SW 1271 (cell line): ENCODE data around the gene UNC5B.
A peak's percentile ranks its signal among the peaks of the same experiment; 100 is the strongest.

Experiments used
- DNase-seq, 2 experiments: peaks; one replicate each; lab custom pipeline; 2025; lab: John Stamatoyannopoulos, UW

Gene UNC5B

GRCh38 chr10:71212318-71213126 is at the start of gene UNC5B:
UNC5B (plus strand) TSS chr10:71212570; CDS start chr10:71212986, 416 bp downstream.
- peak; percentile 7 to 60 for DNase-seq

DNA sequence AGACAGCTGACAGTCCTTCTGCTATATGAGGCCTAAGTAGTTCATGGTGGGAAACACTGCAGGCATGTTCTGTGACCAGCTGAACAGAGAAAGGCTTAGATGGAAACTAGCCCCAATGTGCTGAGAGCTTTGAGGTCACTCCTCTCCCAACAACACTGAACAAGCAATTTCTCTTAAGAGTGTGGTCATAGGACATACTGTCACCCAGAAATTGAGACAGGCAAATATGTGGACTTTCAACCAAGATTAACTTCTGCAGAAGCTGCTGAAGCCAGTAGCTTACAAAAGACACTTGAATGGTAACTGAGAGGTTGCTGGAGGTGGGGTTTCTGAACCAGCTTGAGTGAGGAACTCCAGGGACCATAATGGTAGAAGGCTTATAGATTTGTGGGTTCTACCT is 38.9 kb upstream of the UNC5B start:
- DNase-seq: no peak

DNA sequence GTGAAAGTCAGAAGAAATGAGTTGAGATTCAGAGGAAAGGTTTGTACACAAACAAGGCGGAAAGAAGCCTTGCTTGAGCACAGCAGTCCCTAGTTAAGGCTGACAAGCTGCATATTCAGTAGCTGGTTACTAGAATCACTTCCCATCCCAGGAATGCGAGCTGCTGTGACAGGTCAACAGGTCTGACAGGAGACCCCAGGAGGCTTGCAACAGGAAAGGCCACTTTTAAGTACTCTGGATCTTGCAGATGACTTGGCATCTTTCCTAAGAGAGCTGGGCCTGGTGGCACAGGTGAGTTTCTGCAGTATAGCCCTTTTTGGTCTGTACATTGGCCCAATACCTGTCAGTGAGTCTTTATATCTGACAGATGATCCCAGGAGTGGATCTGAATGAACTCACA is 35.7 kb upstream of the UNC5B start:
- DNase-seq: no peak

GRCh38 chr10:71177651-71178199 is 34.6 kb upstream of the UNC5B start:
- no peak for DNase-seq

DNA sequence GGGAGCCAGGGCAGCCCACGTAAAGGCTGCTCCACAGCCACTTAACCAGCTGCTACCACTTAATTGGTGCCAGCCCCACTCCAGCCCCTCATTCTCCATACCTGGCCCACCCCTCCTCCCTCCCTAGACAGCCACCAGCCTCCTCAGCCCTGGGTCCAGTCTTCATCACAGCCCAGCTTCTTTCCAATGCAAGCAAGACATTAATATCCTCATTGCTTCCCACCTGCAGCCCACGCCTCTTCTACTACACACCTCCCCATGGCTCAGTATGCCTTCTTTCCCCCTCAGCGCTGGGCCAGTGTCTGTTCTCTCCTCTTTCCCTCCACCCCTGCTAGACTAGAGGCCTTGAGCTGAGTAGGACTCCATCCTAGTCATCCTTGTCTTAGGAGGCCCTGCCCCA is 33.5 kb upstream of the UNC5B start:
- no peak for DNase-seq

DNA sequence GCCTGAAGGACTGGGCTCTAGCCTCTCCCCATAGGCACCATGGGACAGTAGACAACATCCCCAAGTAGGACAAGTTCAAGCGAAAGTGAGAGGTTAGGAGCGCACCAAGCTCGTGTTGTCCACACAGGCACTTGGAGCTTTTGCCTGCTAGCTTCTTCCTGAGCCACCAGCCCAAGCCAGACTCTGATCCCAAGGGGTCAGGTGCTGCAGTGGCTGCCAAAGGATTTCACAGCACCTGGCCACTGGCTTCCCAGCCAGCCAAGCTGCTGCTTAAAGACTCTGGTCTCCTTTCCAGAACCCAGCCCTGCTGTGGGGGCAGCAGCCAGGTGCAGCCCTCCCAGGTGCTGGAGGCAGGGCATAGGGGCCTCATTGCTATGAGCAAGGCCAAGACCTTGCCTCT is 33.0 kb upstream of the UNC5B start:
- no peak for DNase-seq

DNA sequence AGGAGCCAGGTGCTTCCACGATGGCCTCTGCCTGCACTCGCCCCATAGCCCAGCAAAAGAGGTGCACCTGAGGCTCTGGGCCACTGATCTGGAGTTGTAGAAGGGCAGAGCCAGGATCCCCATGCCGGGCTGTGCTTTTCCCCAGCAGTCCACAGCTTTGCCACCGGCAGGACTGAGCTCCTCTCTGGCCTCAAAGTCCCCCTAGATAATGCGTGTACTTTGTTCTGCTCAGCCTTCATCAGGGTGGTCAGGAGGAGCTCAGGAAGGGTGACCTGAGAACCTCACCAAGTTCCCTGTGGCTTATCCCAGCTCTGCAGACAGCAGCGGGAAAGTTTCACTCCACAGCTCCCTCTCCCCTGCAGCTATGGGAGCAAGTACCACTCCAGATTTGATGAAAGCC is 27.9 kb upstream of the UNC5B start:
- no peak for DNase-seq

- no peak for DNase-seq
These were observed 27.2 kb upstream of the UNC5B start for GRCh38 chr10:71185209-71185608.

GRCh38 chr10:71187197-71187596 is 25.2 kb upstream of the UNC5B start:
- DNase-seq: no peak

GRCh38 chr10:71187600-71187999 is 24.8 kb upstream of the UNC5B start:
- DNase-seq: no peak

GRCh38 chr10:71188201-71188600 is 24.2 kb upstream of the UNC5B start:
- no peak for DNase-seq

GRCh38 chr10:71191019-71191418 is 21.4 kb upstream of the UNC5B start:
- DNase-seq: no peak

DNA sequence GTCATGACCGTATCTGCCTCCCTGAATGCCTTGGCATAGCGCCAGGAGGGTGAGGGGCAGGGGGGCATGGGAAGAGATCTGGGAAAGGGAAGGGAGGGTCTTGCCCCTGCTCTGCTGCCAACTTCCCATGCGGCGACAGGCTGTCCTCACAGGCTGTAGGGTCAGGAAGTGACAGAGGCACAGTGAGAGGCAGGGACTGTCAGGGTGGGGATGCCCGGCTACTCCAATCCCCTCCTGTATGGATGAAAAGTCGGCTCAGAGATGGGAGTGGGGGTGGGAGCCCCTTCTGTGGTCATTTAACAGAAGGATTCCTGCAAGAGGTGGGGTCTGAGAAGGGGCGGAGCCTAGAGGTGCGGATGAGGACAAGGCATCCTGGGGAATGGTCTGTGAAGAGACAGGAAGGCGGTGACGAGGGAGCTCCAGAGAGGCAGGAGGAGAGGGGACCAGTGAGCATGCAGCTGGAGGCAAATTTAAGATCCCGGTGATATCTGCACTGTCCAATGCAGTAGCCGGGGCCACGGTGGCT is 20.8 kb upstream of the UNC5B start:
- no peak for DNase-seq

DNA sequence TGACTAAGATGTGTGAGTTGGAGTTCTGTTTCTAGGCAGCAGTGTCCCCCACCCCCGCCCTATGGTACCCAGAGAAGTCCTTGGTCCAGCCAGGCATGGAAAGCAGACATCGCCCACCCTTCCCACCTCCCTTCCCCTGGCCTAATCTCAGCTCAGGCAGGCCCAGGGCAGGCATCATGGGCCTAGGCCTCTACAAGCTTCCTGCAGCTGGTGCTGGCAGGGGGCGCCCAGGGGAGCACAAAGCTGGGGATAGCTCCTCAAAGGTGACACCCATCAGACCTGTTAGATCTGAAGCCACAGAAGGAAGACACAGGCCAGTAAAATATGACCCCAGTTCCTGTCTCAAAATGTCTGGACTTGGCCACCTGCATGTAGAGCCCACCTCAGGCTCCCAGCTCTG is 18.9 kb upstream of the UNC5B start:
- no peak for DNase-seq

- DNase-seq: no peak
These were observed 14.4 kb upstream of the UNC5B start for GRCh38 chr10:71197955-71198354.

DNA sequence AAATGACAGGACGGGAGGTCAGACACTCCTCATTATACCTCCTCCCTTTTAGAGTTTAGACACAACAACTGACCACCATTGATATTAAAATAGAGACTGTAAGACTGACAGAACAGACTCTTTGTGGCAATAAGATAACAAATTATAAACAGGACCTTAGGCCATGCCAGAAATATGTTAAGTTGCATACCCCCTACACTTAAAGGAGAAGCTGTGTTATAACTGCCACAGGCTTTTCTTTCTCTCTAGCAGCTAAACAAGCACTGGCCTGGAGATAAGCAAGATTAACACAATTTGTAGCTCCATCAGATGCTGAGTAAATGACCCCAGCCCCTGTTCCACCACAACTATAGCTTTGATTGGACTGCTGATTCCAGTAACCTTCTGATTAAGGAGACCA is 10.5 kb upstream of the UNC5B start:
- DNase-seq: no peak

- no peak for DNase-seq
These were observed 10.1 kb upstream of the UNC5B start for GRCh38 chr10:71202314-71202713.

DNA sequence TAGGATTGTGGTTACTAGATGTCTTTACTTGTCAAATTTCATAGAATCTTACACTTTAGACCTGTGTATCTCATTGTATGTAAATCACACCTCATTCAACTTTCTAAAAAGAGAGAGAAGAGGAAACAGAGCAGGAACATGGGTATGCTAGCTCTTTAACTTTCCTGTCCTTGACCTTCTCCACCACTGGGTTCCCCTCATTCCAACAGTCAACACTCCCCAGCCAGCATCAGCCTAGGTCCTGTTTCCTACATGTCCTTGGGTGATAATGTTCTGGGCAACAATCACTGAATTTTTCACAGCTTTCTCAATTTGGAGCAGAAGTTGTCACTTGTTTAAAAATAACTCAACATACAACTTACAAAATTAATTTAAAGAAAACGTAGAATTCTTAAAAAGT is 9.2 kb upstream of the UNC5B start:
- DNase-seq: no peak

DNA sequence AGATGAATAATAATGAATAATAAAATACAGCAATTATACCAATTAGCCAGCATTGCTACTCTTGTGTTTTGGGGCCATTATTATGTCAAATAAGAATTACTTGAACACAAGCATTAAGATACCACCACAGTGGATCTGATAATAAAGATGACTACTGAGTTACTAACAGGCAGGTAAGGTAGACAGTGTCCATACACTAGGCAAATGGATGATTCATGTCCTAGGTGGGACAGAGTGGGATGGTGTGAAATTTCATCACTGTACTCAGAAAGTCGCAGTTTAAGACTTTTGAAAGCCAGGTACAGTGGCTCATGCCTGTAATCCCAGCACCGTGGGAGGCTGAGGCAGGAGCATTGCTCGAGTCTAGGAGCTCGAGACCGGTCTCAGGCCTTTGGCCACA is 8.7 kb upstream of the UNC5B start:
- DNase-seq: no peak

DNA sequence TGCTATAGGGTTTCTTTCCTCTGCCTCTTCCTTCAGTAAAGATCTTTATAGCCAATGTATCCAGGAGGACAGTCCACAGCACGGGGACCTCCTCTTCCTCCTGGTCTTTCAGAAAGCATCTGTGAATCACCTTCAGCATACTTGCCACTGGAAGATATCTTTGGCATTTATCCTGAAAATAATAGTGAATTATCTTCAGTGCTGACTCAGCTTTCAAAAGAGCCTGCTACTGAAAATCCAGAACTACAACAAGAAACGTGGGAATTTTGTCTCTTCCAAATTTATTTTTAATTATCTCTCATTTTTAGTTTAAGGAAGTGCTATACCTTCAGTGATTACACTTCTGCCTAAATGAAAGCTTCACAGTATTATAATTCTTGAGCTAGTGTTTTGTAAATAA is 7.6 kb upstream of the UNC5B start:
- no peak for DNase-seq

- DNase-seq: no peak
These were observed 6.9 kb upstream of the UNC5B start for GRCh38 chr10:71205468-71205867.

- no peak for DNase-seq
These were observed 5.5 kb upstream of the UNC5B start for GRCh38 chr10:71206911-71207310.

DNA sequence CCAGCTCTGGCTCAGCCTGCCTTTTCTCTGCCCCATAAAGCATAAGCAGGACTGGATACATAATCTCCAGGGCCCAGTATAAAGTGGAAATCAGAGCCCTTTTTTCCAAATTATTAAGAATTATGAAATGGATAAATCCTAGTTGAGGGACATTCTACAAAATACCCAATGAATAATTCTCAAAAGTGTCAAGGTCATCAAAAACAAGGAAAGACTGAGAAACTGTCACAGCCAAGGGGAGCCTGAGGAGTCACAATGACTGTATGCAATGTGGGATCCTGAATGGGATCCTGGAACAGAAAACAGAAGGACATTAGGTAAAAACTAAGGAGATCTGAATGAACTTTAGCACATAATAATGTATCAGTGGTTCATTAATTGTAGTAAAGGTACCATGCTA is 4.8 kb upstream of the UNC5B start:
- no peak for DNase-seq

DNA sequence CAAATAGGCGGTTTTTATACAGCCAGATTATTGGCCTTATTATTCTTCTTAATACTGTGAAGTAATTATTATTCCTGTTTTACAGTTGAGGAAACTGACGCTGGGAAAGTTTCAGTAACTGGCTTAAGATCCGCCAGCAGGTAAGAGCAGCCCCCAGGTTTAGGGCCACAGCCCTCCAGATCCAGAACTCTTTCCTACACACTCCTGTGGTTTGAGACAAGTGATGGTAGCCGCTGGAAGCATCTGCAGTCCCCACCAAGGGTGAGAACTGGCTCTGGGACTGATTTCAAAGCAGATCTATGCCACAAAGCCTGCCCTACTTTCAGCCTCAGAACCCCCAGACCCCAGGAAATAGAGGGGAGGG is 3.0 kb upstream of the UNC5B start:
- DNase-seq: no peak
